ENCODE data around the gene HAND1.

The HAND1 gene

DNA sequence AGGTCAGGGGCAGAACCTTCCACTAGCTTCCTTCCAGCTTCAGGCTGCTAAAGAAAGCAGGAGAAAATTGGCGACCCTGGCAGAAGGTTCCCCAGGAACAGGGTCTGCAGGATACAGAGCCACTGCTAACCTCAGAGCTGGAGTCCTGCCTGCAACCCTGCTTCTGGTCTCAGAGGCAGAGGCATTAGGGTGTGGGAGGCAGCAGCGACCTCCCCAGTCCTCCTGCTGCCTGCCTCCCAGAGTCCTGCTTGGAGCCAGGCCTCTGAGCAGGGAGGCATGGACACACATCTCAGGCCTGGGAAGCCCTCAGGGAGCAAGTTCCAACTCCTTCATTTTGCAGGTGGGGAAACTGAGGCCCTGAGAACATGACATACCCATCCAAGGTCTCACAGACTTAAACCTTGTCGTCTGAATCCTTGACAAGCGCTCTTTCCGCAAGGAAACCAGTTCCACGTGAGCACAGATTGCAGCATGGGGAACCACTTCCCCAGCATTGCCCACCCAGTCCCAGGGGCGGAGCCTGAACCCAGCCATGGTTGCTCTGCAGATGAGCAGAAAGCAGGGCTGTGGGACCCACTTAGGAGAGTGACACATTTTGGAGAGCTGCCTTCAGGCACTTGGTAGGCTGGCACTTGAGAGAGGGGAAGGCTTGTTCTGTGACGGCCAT lies 28.2 kb upstream of the HAND1 start:
- no peak for FAIRE-seq
- DNase-seq (ENCODE audit: low spot score), result no peak

- DNase-seq (ENCODE audit: low spot score) (no peak), FAIRE-seq (no peak)
Observed at GRCh38 chr5:154505567-154505966, 27.5 kb upstream of the HAND1 start.

DNA sequence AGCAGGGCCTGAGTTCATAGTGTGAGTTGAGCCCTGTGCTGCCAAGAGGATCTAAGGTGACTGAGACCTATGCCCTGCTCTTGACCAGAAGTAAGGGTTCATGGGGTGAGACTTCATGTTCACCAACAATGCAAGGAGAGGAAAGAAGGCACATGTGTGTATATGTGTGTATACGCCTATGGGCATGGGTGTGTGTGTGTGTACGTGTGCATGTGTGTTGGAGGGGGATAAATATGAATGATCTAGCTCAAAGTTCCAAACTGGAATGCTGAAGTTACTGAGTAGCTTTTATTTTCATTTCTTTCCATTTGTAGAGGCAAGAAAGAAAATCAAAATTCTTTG lies 25.6 kb upstream of the HAND1 start:
- DNase-seq (ENCODE audit: low spot score) (no peak), FAIRE-seq (no peak)

GRCh38 chr5:154502180-154502579 lies 24.2 kb upstream of the HAND1 start:
- FAIRE-seq (no peak), DNase-seq (ENCODE audit: low spot score) (no peak)

- FAIRE-seq (no peak), DNase-seq (ENCODE audit: low spot score) (no peak)
Observed at GRCh38 chr5:154501566-154501965, 23.5 kb upstream of the HAND1 start.

DNA sequence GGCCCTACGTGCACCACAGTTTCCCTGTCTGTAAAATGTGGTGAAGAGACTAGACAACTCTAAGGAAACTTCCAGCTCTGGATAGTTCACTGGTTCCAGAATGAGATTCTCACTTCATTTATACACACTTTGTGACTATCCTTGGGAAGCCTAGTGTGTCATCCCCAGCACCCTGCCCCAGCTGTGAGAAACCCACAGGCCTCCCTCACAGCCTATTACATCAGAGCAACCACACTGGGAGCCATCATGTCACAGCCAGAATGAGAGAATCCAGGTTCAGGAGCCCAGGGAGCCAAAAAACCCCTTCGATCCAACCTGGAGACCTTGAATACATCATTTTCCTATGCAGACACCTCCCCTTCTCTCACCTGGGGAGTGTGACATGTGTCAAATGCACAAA lies 21.0 kb upstream of the HAND1 start:
- no peak for FAIRE-seq
- no peak for DNase-seq (ENCODE audit: low spot score)

DNA sequence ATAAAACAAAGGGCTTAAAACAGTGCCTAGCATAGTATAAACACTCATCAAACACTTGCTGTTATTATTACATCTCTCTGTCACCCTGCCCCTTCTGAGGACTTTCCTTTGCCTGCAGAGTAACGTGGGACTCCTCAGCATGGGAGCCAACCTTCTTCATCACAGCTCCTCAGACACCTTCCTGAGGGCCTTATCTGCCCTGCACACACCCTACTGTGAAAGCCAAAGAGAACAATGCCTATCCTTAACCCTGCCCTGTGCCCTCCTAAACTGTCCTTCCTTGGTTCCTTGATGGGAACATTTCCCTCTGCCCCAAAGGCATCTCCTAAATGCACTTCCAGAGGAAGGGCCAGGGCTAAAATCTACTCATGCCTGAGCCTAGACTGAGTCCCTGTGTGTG lies 20.6 kb upstream of the HAND1 start:
- FAIRE-seq (no peak), DNase-seq (ENCODE audit: low spot score) (no peak)

- DNase-seq (ENCODE audit: low spot score) (no peak), FAIRE-seq (no peak)
Observed at GRCh38 chr5:154494036-154494435, 16.0 kb upstream of the HAND1 start.

DNA sequence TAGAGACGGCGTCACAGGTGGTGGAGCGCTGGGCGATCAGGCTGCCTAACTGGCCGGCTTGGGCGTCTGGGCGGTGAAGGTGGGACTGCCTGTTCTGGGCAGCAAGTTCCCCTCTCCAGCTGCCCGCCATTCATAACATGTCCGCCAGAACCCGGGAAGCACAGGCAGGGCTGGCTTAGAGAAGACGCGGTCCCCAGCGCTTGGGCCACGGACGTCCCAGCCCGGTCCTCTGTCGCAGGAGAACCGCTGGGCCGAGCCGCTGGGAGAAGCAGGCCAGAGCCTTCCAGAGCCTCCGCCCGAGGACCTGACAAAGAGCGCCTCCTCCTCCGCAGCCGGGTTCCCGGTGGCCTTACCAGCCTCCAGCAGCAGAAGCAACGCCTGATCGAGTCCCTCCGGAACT lies 15.2 kb upstream of the HAND1 start:
- FAIRE-seq, result no peak
- no peak for DNase-seq (ENCODE audit: low spot score)

DNA sequence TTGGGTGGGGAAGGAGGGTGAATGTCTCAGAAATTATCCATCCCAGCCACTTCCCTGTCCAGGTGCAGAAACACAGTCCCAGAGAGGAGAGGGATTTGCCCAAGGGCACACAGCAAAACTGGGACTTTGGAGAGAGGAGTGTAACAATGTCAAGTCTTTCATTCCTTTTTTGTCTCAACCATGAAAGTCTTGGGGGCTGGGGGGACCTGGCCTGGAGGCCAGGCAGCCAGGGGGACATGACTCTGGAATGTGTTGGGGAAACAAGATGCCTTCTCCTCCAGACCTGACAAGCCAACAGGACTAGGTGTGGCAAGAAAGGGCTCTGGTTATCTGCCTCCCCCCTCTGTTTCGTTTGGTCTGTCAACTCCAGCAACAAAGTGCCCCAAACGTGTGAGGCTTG lies 13.9 kb upstream of the HAND1 start:
- no peak for DNase-seq (ENCODE audit: low spot score)
- no peak for FAIRE-seq

GRCh38 chr5:154487541-154487940 lies 9.5 kb upstream of the HAND1 start:
- FAIRE-seq (no peak), DNase-seq (ENCODE audit: low spot score) (no peak)

DNA sequence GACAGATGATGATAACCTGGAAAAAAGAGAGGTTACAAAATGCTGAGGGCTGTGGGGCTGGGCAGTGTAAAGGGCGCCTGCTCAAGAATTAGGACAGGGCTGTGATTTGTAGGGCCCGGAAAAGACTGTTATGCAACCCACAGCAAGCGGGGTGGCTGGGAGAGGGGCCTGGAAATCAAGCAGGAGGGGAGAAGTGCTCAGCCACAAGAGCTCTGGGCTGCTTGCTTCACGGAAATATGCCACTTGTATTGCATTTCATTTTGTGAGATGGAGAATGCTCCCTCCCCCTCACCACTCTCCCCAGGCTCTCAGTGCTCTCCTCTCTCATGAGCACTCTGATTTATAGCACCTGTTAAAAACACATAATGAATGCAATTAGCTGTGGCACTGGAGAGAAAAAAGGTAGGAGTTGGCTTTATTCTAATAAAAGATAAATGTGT lies 8.4 kb upstream of the HAND1 start:
- FAIRE-seq, result no peak
- DNase-seq (ENCODE audit: low spot score), result no peak

DNA sequence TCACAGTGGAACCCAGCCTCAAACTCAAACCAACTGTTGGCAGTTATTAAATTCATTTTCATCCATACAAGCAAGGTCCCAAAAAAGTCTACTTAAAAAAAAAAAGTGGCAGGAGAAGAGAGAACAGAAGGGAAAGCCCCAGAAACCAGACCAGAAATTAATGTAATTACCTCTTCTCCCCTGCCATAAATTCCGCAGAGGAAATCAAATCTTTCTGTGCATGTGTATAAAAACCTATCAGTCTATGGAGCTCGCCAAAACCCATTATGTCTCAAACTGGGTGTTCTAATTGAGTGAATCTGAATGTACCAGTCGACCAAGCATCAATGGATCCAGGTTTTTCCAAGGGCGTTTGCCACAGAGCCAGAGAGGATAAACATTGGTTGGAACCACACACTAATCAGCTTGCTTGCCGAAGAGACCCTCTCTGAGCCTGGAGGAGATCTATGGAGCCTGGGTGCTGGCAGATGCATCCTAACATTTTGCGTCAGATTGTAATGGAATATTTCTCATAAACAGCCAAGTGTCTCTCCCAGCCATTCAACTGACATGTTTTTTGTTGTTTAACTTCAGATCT lies 7.9 kb upstream of the HAND1 start:
- no peak for DNase-seq (ENCODE audit: low spot score)
- no peak for FAIRE-seq

GRCh38 chr5:154485096-154485491 lies 7.1 kb upstream of the HAND1 start:
- no peak for FAIRE-seq
- DNase-seq (ENCODE audit: low spot score), result no peak

GRCh38 chr5:154484393-154485095 lies 6.5 kb upstream of the HAND1 start:
- no peak for DNase-seq (ENCODE audit: low spot score)
- no peak for FAIRE-seq

- FAIRE-seq, result no peak
- no peak for DNase-seq (ENCODE audit: low spot score)
Observed at GRCh38 chr5:154483654-154484392, 5.8 kb upstream of the HAND1 start.

GRCh38 chr5:154482528-154483449 lies 4.8 kb upstream of the HAND1 start:
- no peak for FAIRE-seq

GRCh38 chr5:154481584-154482381 lies 3.8 kb upstream of the HAND1 start:
- FAIRE-seq (no peak), DNase-seq (ENCODE audit: low spot score) (no peak)

More at GRCh38 chr5:154482528-154483449, 4.8 kb upstream of the HAND1 start:
- no peak for DNase-seq (ENCODE audit: low spot score)

DNA sequence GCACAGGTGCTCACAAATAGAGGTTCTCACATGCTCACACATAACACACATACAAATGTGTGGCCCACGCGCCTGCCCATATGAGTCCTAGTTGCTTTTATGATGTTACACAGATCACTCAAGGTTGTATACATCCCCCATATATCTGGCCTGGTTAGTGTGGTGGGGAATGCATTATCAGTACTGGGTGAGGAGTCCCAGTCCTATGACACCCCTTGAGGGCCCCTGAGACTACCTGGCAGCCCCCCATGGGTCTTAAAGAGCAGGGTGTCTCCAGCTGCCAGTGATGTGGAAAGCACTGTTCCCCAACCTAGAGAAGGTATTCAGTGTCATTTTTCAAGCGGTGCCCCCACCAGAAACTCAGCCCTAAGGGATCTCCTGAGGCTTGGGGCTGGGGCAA lies 2.8 kb upstream of the HAND1 start:
- FAIRE-seq (no peak), DNase-seq (ENCODE audit: low spot score) (no peak)

Measured in RCC 7860 (cell line).